Measurements from ENCODE around the gene OLIG3.

DNA sequence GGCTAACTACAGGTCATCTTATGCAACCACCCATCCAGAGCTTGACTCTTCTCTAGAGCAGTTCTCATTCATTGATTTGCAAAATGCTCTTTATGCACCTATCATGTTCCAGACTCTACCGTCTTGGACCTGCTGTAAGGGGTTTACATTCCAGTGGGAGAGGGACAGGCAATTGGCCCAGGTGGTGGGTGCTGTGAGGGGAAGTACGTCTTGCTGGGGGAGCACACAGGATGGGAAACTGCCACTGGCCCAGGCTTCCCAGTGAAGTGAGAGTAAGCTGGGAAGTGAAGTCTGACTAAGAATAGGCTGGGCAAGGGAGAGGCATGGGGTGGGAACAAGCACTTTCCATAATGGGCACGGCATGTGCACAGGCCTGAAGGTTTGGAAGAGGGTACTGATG, 13.8 kb downstream of the OLIG3 start:
- TF ChIP-seq, protein P1, sequence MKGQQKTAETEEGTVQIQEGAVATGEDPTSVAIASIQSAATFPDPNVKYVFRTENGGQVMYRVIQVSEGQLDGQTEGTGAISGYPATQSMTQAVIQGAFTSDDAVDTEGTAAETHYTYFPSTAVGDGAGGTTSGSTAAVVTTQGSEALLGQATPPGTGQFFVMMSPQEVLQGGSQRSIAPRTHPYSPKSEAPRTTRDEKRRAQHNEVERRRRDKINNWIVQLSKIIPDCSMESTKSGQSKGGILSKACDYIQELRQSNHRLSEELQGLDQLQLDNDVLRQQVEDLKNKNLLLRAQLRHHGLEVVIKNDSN (IDR thresholded peaks at IDR 0.05; ENCODE audit: borderline replicate concordance, low read depth): no peak
- TF ChIP-seq, protein P2, sequence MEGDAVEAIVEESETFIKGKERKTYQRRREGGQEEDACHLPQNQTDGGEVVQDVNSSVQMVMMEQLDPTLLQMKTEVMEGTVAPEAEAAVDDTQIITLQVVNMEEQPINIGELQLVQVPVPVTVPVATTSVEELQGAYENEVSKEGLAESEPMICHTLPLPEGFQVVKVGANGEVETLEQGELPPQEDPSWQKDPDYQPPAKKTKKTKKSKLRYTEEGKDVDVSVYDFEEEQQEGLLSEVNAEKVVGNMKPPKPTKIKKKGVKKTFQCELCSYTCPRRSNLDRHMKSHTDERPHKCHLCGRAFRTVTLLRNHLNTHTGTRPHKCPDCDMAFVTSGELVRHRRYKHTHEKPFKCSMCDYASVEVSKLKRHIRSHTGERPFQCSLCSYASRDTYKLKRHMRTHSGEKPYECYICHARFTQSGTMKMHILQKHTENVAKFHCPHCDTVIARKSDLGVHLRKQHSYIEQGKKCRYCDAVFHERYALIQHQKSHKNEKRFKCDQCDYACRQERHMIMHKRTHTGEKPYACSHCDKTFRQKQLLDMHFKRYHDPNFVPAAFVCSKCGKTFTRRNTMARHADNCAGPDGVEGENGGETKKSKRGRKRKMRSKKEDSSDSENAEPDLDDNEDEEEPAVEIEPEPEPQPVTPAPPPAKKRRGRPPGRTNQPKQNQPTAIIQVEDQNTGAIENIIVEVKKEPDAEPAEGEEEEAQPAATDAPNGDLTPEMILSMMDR (IDR thresholded peaks at IDR 0.05): no peak
- TF ChIP-seq MEF2A (IDR thresholded peaks at IDR 0.05; ENCODE audit: borderline replicate concordance, low read depth): no peak
- TF ChIP-seq, protein P3, sequence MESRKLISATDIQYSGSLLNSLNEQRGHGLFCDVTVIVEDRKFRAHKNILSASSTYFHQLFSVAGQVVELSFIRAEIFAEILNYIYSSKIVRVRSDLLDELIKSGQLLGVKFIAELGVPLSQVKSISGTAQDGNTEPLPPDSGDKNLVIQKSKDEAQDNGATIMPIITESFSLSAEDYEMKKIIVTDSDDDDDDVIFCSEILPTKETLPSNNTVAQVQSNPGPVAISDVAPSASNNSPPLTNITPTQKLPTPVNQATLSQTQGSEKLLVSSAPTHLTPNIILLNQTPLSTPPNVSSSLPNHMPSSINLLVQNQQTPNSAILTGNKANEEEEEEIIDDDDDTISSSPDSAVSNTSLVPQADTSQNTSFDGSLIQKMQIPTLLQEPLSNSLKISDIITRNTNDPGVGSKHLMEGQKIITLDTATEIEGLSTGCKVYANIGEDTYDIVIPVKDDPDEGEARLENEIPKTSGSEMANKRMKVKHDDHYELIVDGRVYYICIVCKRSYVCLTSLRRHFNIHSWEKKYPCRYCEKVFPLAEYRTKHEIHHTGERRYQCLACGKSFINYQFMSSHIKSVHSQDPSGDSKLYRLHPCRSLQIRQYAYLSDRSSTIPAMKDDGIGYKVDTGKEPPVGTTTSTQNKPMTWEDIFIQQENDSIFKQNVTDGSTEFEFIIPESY (IDR thresholded peaks at IDR 0.05; ENCODE audit: borderline replicate concordance, low read depth): no peak
- TF ChIP-seq GABPA (IDR thresholded peaks at IDR 0.05; ENCODE audit: low read depth): no peak
- TF ChIP-seq EP300 (IDR thresholded peaks at IDR 0.05; ENCODE audit: borderline replicate concordance in 1 of 2, low read depth in 1 of 2, low read length in 1 of 2): no peak
- TF ChIP-seq EZH2phosphoT487 (IDR thresholded peaks at IDR 0.05; ENCODE audit: borderline replicate concordance, low read depth): no peak
- TF ChIP-seq SMC3 (IDR thresholded peaks at IDR 0.05; ENCODE audit: low read depth, low read length): no peak
